Ascending aorta (tissue), 2 donors: ENCODE measurements around the gene KRT72. TPM values are rescaled to one million over a fixed set of nuclear protein-coding genes. Genes with fewer than 3 reads are reported as not detected.

Experiments used
- DNase-seq, 2 donors: peaks; one replicate each; pipeline ENCODE4 v3.0.0-alpha.2; 2019; ENCODE audit warnings: low spot score in 2 of 2
- H3K27ac ChIP-seq, 2 donors: fragments of 200-600 bp; sonication (generic); one replicate each; pipeline ENCODE4 v1.5.1; 2016 to 2017; ENCODE audit warnings: mild to moderate bottlenecking in 1 of 2
- H3K27me3 ChIP-seq: fragments of 200-600 bp; sonication (generic); one replicate; pipeline ENCODE4 v1.5.1; 2017
- H3K36me3 ChIP-seq, 2 donors: fragments of 200-600 bp; sonication (generic); one replicate each; pipeline ENCODE4 v1.5.1; 2016
- H3K4me1 ChIP-seq, 2 donors: fragments of 200-600 bp; sonication (generic); one replicate each; pipeline ENCODE4 v1.5.1; 2016 to 2017; ENCODE audit warnings: mild to moderate bottlenecking in 1 of 2
- H3K4me3 ChIP-seq, 2 donors: fragments of 200-600 bp; sonication (generic); one replicate each; pipeline ENCODE4 v1.5.1; 2016 to 2017; ENCODE audit warnings: mild to moderate bottlenecking in 1 of 2
- H3K9me3 ChIP-seq, 2 donors: fragments of 200-600 bp; sonication (generic); one replicate each; pipeline ENCODE4 v1.5.1; 2016
- intact Hi-C: fragments of 100-400 bp; cut with DNase I; formaldehyde crosslinking; loops from one replicate; pipeline ENCODE4 v1.15.1; 2023
- total RNA-seq: library from RNA; depleted of rRNA; stranded (reverse); fragments of >200 nt; gene quantifications from one replicate; pipeline ENCODE4 v1.1.0, GENCODE V29; 2016
- TF ChIP-seq, protein P1 (sequence below), 3 experiments: fragments of 200-600 bp in 2 of 3; fragments of 450-650 bp in 1 of 3; sonication (generic) in 2 of 3; IDR thresholded peaks; one replicate each; pipeline ENCODE4 v1.5.1; 2016 to 2019; ENCODE audit warnings: antibody characterized with exemption in 3 of 3, mild to moderate bottlenecking in 1 of 3, moderate library complexity in 1 of 3

The KRT72 gene
- total RNA-seq, 1 donor from 2014 or later = not detected

DNA sequence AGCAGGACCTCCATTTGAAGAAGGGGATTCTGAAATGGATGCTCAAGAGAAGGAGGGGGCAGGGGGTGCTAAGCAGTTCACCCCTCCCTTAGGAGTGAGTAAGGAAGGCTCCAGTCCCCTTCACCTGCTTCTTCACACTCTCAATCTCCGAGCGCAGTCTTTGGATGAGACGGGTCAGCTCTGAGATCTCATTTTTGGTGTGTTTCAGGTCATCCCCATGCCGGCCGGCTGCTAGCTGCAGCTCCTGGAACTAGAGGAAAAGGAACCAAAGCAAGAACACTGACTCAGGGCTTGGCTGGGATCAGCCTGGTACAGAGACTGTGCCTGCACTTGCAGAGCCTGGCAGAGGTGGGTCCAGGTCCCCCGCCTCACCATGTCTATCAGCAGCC is 9.8 kb upstream of the KRT72 start:
- no peak for DNase-seq
- no peaks in the 10 kb centered on the region for H3K27me3 ChIP-seq
- H3K4me3 ChIP-seq = no peak overlapping the region
- no peak overlapping the region for H3K27ac ChIP-seq
- intact Hi-C loops = no loop called here
- TF ChIP-seq, protein P1, sequence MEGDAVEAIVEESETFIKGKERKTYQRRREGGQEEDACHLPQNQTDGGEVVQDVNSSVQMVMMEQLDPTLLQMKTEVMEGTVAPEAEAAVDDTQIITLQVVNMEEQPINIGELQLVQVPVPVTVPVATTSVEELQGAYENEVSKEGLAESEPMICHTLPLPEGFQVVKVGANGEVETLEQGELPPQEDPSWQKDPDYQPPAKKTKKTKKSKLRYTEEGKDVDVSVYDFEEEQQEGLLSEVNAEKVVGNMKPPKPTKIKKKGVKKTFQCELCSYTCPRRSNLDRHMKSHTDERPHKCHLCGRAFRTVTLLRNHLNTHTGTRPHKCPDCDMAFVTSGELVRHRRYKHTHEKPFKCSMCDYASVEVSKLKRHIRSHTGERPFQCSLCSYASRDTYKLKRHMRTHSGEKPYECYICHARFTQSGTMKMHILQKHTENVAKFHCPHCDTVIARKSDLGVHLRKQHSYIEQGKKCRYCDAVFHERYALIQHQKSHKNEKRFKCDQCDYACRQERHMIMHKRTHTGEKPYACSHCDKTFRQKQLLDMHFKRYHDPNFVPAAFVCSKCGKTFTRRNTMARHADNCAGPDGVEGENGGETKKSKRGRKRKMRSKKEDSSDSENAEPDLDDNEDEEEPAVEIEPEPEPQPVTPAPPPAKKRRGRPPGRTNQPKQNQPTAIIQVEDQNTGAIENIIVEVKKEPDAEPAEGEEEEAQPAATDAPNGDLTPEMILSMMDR (IDR thresholded peaks at IDR 0.05) = no peak
- no peaks in the 10 kb centered on the region for H3K4me1 ChIP-seq
- H3K9me3 ChIP-seq = no peaks in the 10 kb centered on the region
- H3K36me3 ChIP-seq = no peaks in the 10 kb centered on the region

DNA sequence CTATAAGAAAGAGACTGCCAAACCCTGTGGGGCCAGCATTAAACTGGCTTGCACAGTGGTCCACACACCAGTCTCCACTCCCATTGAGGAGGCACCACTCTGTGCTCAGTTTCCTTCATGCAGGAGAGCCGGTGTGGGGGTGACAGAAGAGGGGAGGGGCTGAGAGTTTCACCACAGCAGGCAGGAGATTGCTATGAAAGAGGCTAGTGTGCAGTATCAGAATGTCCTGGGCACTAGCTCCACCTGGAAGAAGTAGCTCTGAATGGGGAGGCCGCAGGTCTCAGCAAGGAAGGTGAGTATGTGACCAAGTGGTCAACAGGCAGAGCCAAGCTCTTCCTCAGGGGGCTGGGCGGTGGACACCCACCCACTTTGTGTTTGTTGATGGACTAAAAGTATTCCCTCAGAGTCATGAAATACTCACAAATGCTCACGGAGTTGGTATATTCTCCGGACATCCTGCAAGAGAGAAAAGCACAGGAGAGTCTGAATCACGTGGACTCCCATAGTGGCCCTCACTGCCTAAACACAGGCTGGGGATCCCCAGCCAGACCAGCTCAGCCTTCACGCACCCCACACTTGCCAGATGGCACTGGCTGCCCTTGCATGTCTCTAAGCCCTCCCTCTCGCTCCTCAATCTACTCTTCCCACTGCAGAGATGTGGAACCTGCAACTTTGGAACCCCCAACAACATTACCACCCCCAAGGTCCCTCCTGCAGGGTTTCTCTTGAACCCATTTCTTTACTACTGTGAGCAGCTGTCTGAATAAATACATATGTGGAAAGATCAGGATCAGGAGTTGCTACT is 7.8 kb upstream of the KRT72 start:
- TF ChIP-seq, protein P1 (IDR thresholded peaks at IDR 0.05) = no peak
- H3K36me3 ChIP-seq = no peaks in the 10 kb centered on the region
- no peaks in the 10 kb centered on the region for H3K4me1 ChIP-seq
- no peak overlapping the region for H3K27ac ChIP-seq
- H3K27me3 ChIP-seq = no peaks in the 10 kb centered on the region
- DNase-seq = no peak
- no peak overlapping the region for H3K4me3 ChIP-seq
- no peaks in the 10 kb centered on the region for H3K9me3 ChIP-seq
- intact Hi-C loops = no loop called here

DNA sequence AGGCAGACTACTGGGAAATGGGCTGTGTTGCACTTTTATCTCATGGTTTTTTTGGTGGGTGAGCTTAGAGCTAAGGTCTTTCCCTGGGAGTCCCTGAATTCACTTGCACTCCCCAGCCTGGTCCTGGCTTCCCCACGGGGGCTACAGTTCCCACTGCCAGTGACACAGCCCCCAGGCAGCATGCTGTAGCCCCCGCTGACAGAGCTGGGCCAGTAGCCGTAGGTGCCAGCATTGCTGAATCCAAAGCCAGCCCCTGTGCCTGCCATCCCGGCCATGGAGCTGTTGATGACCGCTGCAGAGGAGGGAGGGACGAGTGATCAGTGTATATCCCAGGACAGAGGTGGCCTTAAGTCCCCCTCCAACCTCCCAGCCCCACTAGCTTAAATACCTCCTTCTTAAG is 6.9 kb upstream of the KRT72 start:
- no peak overlapping the region for H3K4me3 ChIP-seq
- DNase-seq = no peak
- H3K27ac ChIP-seq = no peak overlapping the region
- TF ChIP-seq, protein P1 (IDR thresholded peaks at IDR 0.05) = no peak
- H3K36me3 ChIP-seq = no peaks in the 10 kb centered on the region
- no peaks in the 10 kb centered on the region for H3K27me3 ChIP-seq
- H3K9me3 ChIP-seq = no peaks in the 10 kb centered on the region
- no peaks in the 10 kb centered on the region for H3K4me1 ChIP-seq
- intact Hi-C loops = no loop called here

DNA sequence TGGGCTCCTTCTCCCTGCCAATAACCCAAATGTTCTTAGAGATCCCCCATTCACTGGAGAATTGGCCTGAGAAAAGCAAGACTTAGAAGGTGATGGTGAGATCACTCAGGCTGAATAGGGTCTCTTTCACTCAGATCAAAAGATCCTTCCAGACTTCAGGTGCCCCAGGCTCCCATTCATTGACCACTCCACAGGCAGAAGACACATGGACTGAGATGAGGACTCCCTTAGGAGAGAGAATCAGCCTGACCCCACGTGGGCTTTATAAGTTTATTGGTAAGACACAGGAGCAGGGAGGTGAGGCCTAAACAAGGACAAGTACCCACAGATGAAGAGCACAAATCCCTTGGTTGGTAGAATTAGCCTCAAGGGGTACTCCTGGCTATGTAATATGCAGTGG is 6.1 kb upstream of the KRT72 start:
- Histone ChIP-seq H3K36me3 (no peaks in the 10 kb centered on the region), H3K27ac (no peak overlapping the region), H3K4me1 (no peaks in the 10 kb centered on the region), H3K9me3 (no peaks in the 10 kb centered on the region), H3K27me3 (no peaks in the 10 kb centered on the region), H3K4me3 (no peak overlapping the region)
- intact Hi-C loops = no loop called here
- TF ChIP-seq, protein P1 (IDR thresholded peaks at IDR 0.05) = no peak
- DNase-seq = no peak

DNA sequence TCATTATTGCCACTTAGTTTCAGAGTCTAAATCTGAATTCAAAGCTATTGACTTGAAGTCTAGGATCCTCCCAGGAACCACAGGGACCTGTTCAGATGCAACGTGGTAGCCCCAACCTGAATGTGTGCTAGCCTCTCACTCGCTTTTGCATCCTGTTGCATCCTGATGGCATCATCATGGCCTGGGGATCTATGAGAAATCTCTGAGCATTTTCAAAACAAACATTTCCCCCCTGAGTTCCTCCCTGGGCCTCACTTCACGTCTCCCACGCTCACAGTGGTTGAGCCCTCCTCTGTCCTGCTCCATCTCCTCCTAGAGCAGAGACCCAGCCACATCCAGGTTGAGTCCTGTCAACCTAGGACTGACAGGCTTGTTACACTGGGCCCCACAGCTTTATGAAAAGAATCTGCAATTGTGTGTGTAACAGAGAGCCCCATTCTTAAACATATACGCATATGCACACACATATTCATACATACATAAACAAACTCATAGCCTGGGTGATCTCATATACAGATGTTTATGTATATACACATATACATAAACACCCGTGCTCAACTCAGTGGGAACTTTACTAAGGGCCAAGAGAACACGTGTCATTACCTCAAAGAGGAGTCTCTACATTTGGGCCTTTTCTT is 5.4 kb upstream of the KRT72 start:
- H3K9me3 ChIP-seq = no peaks in the 10 kb centered on the region
- no peak overlapping the region for H3K27ac ChIP-seq
- no peak for DNase-seq
- H3K36me3 ChIP-seq = no peaks in the 10 kb centered on the region
- no peaks in the 10 kb centered on the region for H3K27me3 ChIP-seq
- H3K4me3 ChIP-seq = no peak overlapping the region
- H3K4me1 ChIP-seq = no peaks in the 10 kb centered on the region
- TF ChIP-seq, protein P1 (IDR thresholded peaks at IDR 0.05) = no peak
- intact Hi-C loops = no loop called here
